Hippocampal formation (tissue), 2 donors: ENCODE results near the gene CXCL8.
"Not testable (repeated sequence)": the region's sequence is repeated elsewhere in the genome, so short reads cannot be mapped to it uniquely, and the experiment has no call there.

Source experiments
- DNase-seq, 2 donors: peaks; one replicate each; lab custom pipeline; 2025; lab: John Stamatoyannopoulos, UW

Gene CXCL8

GRCh38 chr4:73740353-73740778, at the start of gene CXCL8:
Gene CXCL8 (plus strand): TSS chr4:73740569. CDS start chr4:73740659, 90 bp downstream.
- peak in 1 of 2 donors; percentile 33 for DNase-seq

GRCh38 chr4:73691201-73691600, 49.2 kb upstream of the CXCL8 start:
- not testable (repeated sequence) for DNase-seq

GRCh38 chr4:73691759-73692158, 48.6 kb upstream of the CXCL8 start:
- DNase-seq = no peak

GRCh38 chr4:73692254-73692653, 48.1 kb upstream of the CXCL8 start:
- no peak for DNase-seq

- DNase-seq = no peak
These were observed 47.7 kb upstream of the CXCL8 start for GRCh38 chr4:73692701-73693100.

GRCh38 chr4:73693811-73694210, 46.6 kb upstream of the CXCL8 start:
- no peak for DNase-seq

GRCh38 chr4:73698217-73698616, 42.2 kb upstream of the CXCL8 start:
- DNase-seq = no peak

GRCh38 chr4:73701116-73701515, 39.3 kb upstream of the CXCL8 start:
- DNase-seq = no peak

GRCh38 chr4:73702796-73703287, 37.5 kb upstream of the CXCL8 start:
- no peak for DNase-seq

- no peak for DNase-seq
These were observed 37.0 kb upstream of the CXCL8 start for GRCh38 chr4:73703320-73703719.

GRCh38 chr4:73704314-73705055, 35.9 kb upstream of the CXCL8 start:
- DNase-seq = no peak

GRCh38 chr4:73705056-73705432, 35.3 kb upstream of the CXCL8 start:
- DNase-seq = no peak

GRCh38 chr4:73705721-73706120, 34.6 kb upstream of the CXCL8 start:
- DNase-seq = no peak

GRCh38 chr4:73706811-73707210, 33.6 kb upstream of the CXCL8 start:
- no peak for DNase-seq

- DNase-seq = no peak
These were observed 33.0 kb upstream of the CXCL8 start for GRCh38 chr4:73707269-73707875.

GRCh38 chr4:73707918-73708577, 32.3 kb upstream of the CXCL8 start:
- no peak for DNase-seq

- DNase-seq = no peak
These were observed 30.8 kb upstream of the CXCL8 start for GRCh38 chr4:73709451-73710033.

- DNase-seq = no peak
These were observed 30.3 kb upstream of the CXCL8 start for GRCh38 chr4:73710094-73710493.

- no peak for DNase-seq
These were observed 28.4 kb upstream of the CXCL8 start for GRCh38 chr4:73711989-73712388.

- no peak for DNase-seq
These were observed 26.7 kb upstream of the CXCL8 start for GRCh38 chr4:73713650-73714049.

- no peak for DNase-seq
These were observed 25.7 kb upstream of the CXCL8 start for GRCh38 chr4:73714647-73715046.

GRCh38 chr4:73715659-73716058, 24.7 kb upstream of the CXCL8 start:
- no peak for DNase-seq
